CD4-positive, CD25-positive, alpha-beta regulatory T cell (primary cell): ENCODE results near the gene CATSPERZ. TPM values are rescaled to one million over a fixed set of nuclear protein-coding genes. Genes with fewer than 3 reads are reported as not detected.

Source experiments
- ATAC-seq, 2 donors: fragments of 150-1000 bp; cut with Tn5 transposase; one replicate each; pipeline ENCODE4 v1.10.0; 2021; ENCODE audit warnings: low read depth in 2 of 2, moderate number of reproducible peaks in 2 of 2, moderate library complexity in 1 of 2
- DNase-seq, 3 donors: peaks; one replicate each; pipeline versions ENCODE4 v3.0.0 to v3.0.0-alpha.2; 2012 to 2022; ENCODE audit warnings: mixed read lengths in 1 of 3
- H3K27ac ChIP-seq: one replicate; pipeline ENCODE4 v1.7.0; 2013; ENCODE audit warnings: mild to moderate bottlenecking, low read length; ENCODE audit not compliant: insufficient read depth, poor library complexity, severe bottlenecking
- H3K27me3 ChIP-seq: one replicate; pipeline ENCODE4 v1.7.0; 2013; ENCODE audit warnings: low read length; ENCODE audit not compliant: control insufficient read depth, insufficient read depth
- H3K36me3 ChIP-seq: one replicate; pipeline ENCODE4 v1.7.0; 2013; ENCODE audit warnings: mild to moderate bottlenecking, low read length, moderate library complexity; ENCODE audit not compliant: control insufficient read depth, insufficient read depth
- H3K4me1 ChIP-seq: 2 replicates; pipeline ENCODE4 v1.7.0; 2013; ENCODE audit warnings: mild to moderate bottlenecking, low read length; ENCODE audit not compliant: insufficient read depth, control insufficient read depth, poor library complexity, severe bottlenecking
- H3K4me3 ChIP-seq: one replicate; pipeline ENCODE4 v1.7.0; 2013; ENCODE audit warnings: low read depth, mild to moderate bottlenecking, low read length, moderate library complexity
- H3K9me3 ChIP-seq, 2 experiments: 1 replicate in 1 of 2; 2 replicates in 1 of 2; pipeline ENCODE4 v1.7.0; 2013; ENCODE audit warnings: low read length in 2 of 2, mild to moderate bottlenecking in 1 of 2, moderate library complexity in 1 of 2; ENCODE audit not compliant: control insufficient read depth in 2 of 2
- H3K27ac Mint-ChIP-seq, 3 donors: one replicate each; pipeline ENCODE4 v1.8.0; 2020 to 2022; ENCODE audit warnings: mild to moderate bottlenecking in 3 of 3, mixed read lengths in 3 of 3, moderate library complexity in 2 of 3
- H3K27me3 Mint-ChIP-seq: one replicate; pipeline ENCODE4 v1.8.0; 2022; ENCODE audit warnings: mild to moderate bottlenecking, mixed read lengths
- H3K36me3 Mint-ChIP-seq: one replicate; pipeline ENCODE4 v1.8.0; 2020; ENCODE audit warnings: mixed read lengths
- H3K4me1 Mint-ChIP-seq, 4 donors: one replicate each; pipeline ENCODE4 v1.8.0; 2020 to 2022; ENCODE audit warnings: mixed read lengths in 4 of 4, mild to moderate bottlenecking in 1 of 4
- H3K4me3 Mint-ChIP-seq, 4 donors: one replicate each; pipeline ENCODE4 v1.8.0; 2020 to 2022; ENCODE audit warnings: mild to moderate bottlenecking in 4 of 4, mixed read lengths in 4 of 4, moderate library complexity in 3 of 4
- H3K9me3 Mint-ChIP-seq, 7 donors: one replicate each; pipeline ENCODE4 v1.8.0; 2020 to 2022; ENCODE audit warnings: mixed read lengths in 7 of 7, mild to moderate bottlenecking in 3 of 7, moderate library complexity in 2 of 7
- polyA plus RNA-seq, 4 donors: library from polyadenylated mRNA; unstranded; fragments of 300-500 nt; fragmentation: Illumina TruSeq; gene quantifications; one replicate each; pipeline ENCODE4 v1.2.3, GENCODE V29; 2021
- total RNA-seq: library from RNA; stranded (reverse); gene quantifications from one replicate; pipeline ENCODE4 v1.2.3, GENCODE V29; 2022

Gene CATSPERZ
- total and polyA plus RNA-seq, 5 donors from 2014 or later: not detected

GRCh38 chr11:64339754-64340408 is 39.7 kb downstream of the CATSPERZ start, which contains the start of gene CCDC88B:
TSS of gene CCDC88B (plus strand) at chr11:64340204. CDS start at chr11:64340267, 63 bp downstream.
- Mint-ChIP-seq H3K4me3 (peak within 1 kb of the TSS; percentile 80 to 95 (median 88)), H3K9me3 (no peaks in the 10 kb centered on the region), H3K27ac (peak within 1 kb of the TSS; percentile 95 to 97 (median 96)), H3K27me3 (no peaks in the 10 kb centered on the region), H3K36me3 (peaks cover 4% of the 10 kb centered on the region), H3K4me1 (peaks cover 0 to 52% (median 25%) of the 10 kb centered on the region in 4 donors)
- H3K4me3 ChIP-seq: peak within 1 kb of the TSS; percentile 68
- peak within 1 kb of the TSS; percentile 92 for H3K27ac ChIP-seq
- H3K4me1 ChIP-seq: peaks cover 36% of the 10 kb centered on the region
- peak; percentile 91 to 94 for ATAC-seq
- no peaks in the 10 kb centered on the region for H3K27me3 ChIP-seq
- H3K9me3 ChIP-seq: no peaks in the 10 kb centered on the region
- peak; percentile 82 to 93 (median 89) for DNase-seq
- H3K36me3 ChIP-seq: peaks cover 15% of the 10 kb centered on the region

- peak; percentile 14 to 17 for ATAC-seq
- Mint-ChIP-seq H3K4me1 (peaks cover 0 to 57% (median 25%) of the 10 kb centered on the region in 4 donors), H3K27ac (peak overlapping the region; percentile 79 to 97 (median 95)), H3K27me3 (no peaks in the 10 kb centered on the region), H3K9me3 (no peaks in the 10 kb centered on the region), H3K4me3 (peak overlapping the region; percentile 80 to 95 (median 88)), H3K36me3 (peaks cover 11% of the 10 kb centered on the region)
- no peak overlapping the region for H3K4me3 ChIP-seq
- H3K36me3 ChIP-seq: peaks cover 15% of the 10 kb centered on the region
- H3K9me3 ChIP-seq: no peaks in the 10 kb centered on the region
- DNase-seq: peak; percentile 63 to 71 (median 67)
- H3K27me3 ChIP-seq: no peaks in the 10 kb centered on the region
- peaks cover 36% of the 10 kb centered on the region for H3K4me1 ChIP-seq
- H3K27ac ChIP-seq: peak overlapping the region; percentile 92
These were observed 40.6 kb downstream of the CATSPERZ start for GRCh38 chr11:64340671-64341335.

GRCh38 chr11:64341429-64341828 is 41.3 kb downstream of the CATSPERZ start:
- H3K4me1 Mint-ChIP-seq: peaks cover 0 to 57% (median 26%) of the 10 kb centered on the region in 4 donors
- H3K4me1 ChIP-seq: peaks cover 36% of the 10 kb centered on the region
- peaks cover 15% of the 10 kb centered on the region for H3K36me3 ChIP-seq
- H3K36me3 Mint-ChIP-seq: peaks cover 13% of the 10 kb centered on the region
- ATAC-seq (no peak), DNase-seq (no peak)
- no peaks in the 10 kb centered on the region for H3K27me3 Mint-ChIP-seq
- peak overlapping the region in 1 of 3 donors; percentile 95 for H3K27ac Mint-ChIP-seq
- H3K9me3 ChIP-seq: no peaks in the 10 kb centered on the region
- H3K9me3 Mint-ChIP-seq: no peaks in the 10 kb centered on the region
- H3K27me3 ChIP-seq: no peaks in the 10 kb centered on the region
- peak overlapping the region; percentile 92 for H3K27ac ChIP-seq
- H3K4me3 Mint-ChIP-seq: peak overlapping the region; percentile 61 to 89 (median 79)
- H3K4me3 ChIP-seq: no peak overlapping the region

GRCh38 chr11:64341851-64342791 is 42.0 kb downstream of the CATSPERZ start:
- Histone ChIP-seq H3K4me1 (peaks cover 36% of the 10 kb centered on the region), H3K27ac (peak overlapping the region; percentile 23), H3K27me3 (no peaks in the 10 kb centered on the region), H3K36me3 (peaks cover 15% of the 10 kb centered on the region), H3K9me3 (no peaks in the 10 kb centered on the region), H3K4me3 (no peak overlapping the region)
- Mint-ChIP-seq H3K4me1 (peaks cover 0 to 57% (median 26%) of the 10 kb centered on the region in 4 donors), H3K36me3 (peaks cover 13% of the 10 kb centered on the region), H3K9me3 (no peaks in the 10 kb centered on the region), H3K27ac (peak overlapping the region in 1 of 3 donors; percentile 20), H3K27me3 (no peaks in the 10 kb centered on the region), H3K4me3 (peak overlapping the region; percentile 44 to 80 (median 61))
- ATAC-seq (peak; percentile 60 to 68), DNase-seq (peak; percentile 83 to 91 (median 87))

GRCh38 chr11:64342869-64343745 is 42.9 kb downstream of the CATSPERZ start:
- no peak overlapping the region for H3K27ac Mint-ChIP-seq
- H3K4me3 Mint-ChIP-seq: peak overlapping the region in 3 of 4 donors; percentile 7 to 54 (median 44)
- ATAC-seq (no peak), DNase-seq (no peak)
- H3K4me1 Mint-ChIP-seq: peaks cover 0 to 50% (median 21%) of the 10 kb centered on the region in 4 donors
- Histone ChIP-seq H3K4me1 (peaks cover 36% of the 10 kb centered on the region), H3K27ac (peak overlapping the region; percentile 23), H3K36me3 (peaks cover 18% of the 10 kb centered on the region), H3K9me3 (no peaks in the 10 kb centered on the region), H3K4me3 (no peak overlapping the region), H3K27me3 (no peaks in the 10 kb centered on the region)
- no peaks in the 10 kb centered on the region for H3K27me3 Mint-ChIP-seq
- H3K36me3 Mint-ChIP-seq: peaks cover 9% of the 10 kb centered on the region
- no peaks in the 10 kb centered on the region for H3K9me3 Mint-ChIP-seq

GRCh38 chr11:64343767-64344559 is 43.8 kb downstream of the CATSPERZ start:
- peaks cover 15% of the 10 kb centered on the region for H3K36me3 ChIP-seq
- no peaks in the 10 kb centered on the region for H3K9me3 Mint-ChIP-seq
- peaks cover 0 to 42% (median 17%) of the 10 kb centered on the region in 4 donors for H3K4me1 Mint-ChIP-seq
- no peak overlapping the region for H3K4me3 Mint-ChIP-seq
- DNase-seq (peak in 1 of 3 donors; percentile 30), ATAC-seq (no peak)
- no peaks in the 10 kb centered on the region for H3K9me3 ChIP-seq
- no peaks in the 10 kb centered on the region for H3K27me3 ChIP-seq
- H3K4me3 ChIP-seq: no peak overlapping the region
- H3K27me3 Mint-ChIP-seq: no peaks in the 10 kb centered on the region
- H3K4me1 ChIP-seq: peaks cover 36% of the 10 kb centered on the region
- H3K27ac Mint-ChIP-seq: no peak overlapping the region
- H3K27ac ChIP-seq: no peak overlapping the region
- H3K36me3 Mint-ChIP-seq: peaks cover 9% of the 10 kb centered on the region
